OCI-LY3 (cell line): ENCODE results near the gene AHCYL2.

ENCODE experiments used
- CTCF ChIP-seq: fragments of 200-600, 300-600 bp; sonication (generic); IDR thresholded peaks from 2 replicates; pipeline ENCODE4 v1.5.1; 2014; ENCODE audit warnings: antibody characterized with exemption, low read length, low read depth
- EZH2phosphoT487 ChIP-seq: fragments of 200-600 bp; shearing (Covaris generic); IDR thresholded peaks from 2 replicates; pipeline ENCODE4 v1.6.1; 2018; ENCODE audit warnings: antibody characterized with exemption, mixed run types, low read depth

GRCh38 chr7:129189661-129190310, 35.0 kb upstream of the AHCYL2 start:
- TF ChIP-seq CTCF: no peak
- TF ChIP-seq EZH2phosphoT487: no peak
